Caco-2 (cell line): Measurements from ENCODE around the gene SEPTIN2. TPM values are rescaled to one million over a fixed set of nuclear protein-coding genes. Genes with fewer than 3 reads are reported as not detected.

Experiments
- BruUV-seq: library from RNA; stranded (reverse); fragments of 400-500 nt; replicated peaks from 2 replicates; lab custom pipeline; 2021; lab: Mats Ljungman, UMichigan
- CTCF ChIA-PET: fragments of 300-600 bp; sonication (Branson Sonifier 250); formaldehyde crosslinking; loops from one replicate; lab custom pipeline; 2022; ENCODE audit warnings: antibody characterized with exemption; lab: Charles Lee
- POLR2A ChIA-PET: fragments of 300-600 bp; sonication (Branson Sonifier 250); formaldehyde crosslinking; loops from one replicate; lab custom pipeline; 2022; ENCODE audit warnings: antibody characterized with exemption; lab: Charles Lee
- DNase-seq, 2 experiments: peaks; one replicate each; pipeline versions ENCODE4 v3.0.0 to v3.0.0-alpha.2; 2020 to 2022
- H3K27me3 ChIP-seq: replicated peaks from 2 replicates; pipeline ENCODE4 v1.6.0; 2011; ENCODE audit warnings: low read length; ENCODE audit not compliant: control insufficient read depth, insufficient read depth
- H3K36me3 ChIP-seq: 2 replicates; pipeline ENCODE4 v1.5.1; 2011; ENCODE audit warnings: low read length; ENCODE audit not compliant: control insufficient read depth, insufficient read depth
- H3K4me1 ChIP-seq: fragments of 250-450 bp; sonication (Bioruptor Pico); 2 replicates; pipeline ENCODE4 v1.5.1; 2020; ENCODE audit warnings: mild to moderate bottlenecking
- H3K4me3 ChIP-seq: 2 replicates; pipeline ENCODE4 v1.5.1; 2011; ENCODE audit warnings: low read depth, mild to moderate bottlenecking, control low read depth, low read length
- H3K9me3 ChIP-seq: fragments of 250-450 bp; sonication (Bioruptor Pico); 2 replicates; pipeline ENCODE4 v1.5.1; 2020; ENCODE audit warnings: mild to moderate bottlenecking, moderate library complexity
- H3K27ac Mint-ChIP-seq: one replicate; pipeline ENCODE4 v1.8.0; 2022; ENCODE audit warnings: mixed read lengths; ENCODE audit not compliant: unreplicated experiment
- H3K27me3 Mint-ChIP-seq: one replicate; pipeline ENCODE4 v1.8.0; 2022; ENCODE audit warnings: mixed read lengths; ENCODE audit not compliant: insufficient read depth, unreplicated experiment
- H3K36me3 Mint-ChIP-seq: one replicate; pipeline ENCODE4 v1.8.0; 2022; ENCODE audit warnings: mild to moderate bottlenecking, mixed read lengths; ENCODE audit not compliant: insufficient read depth, unreplicated experiment
- H3K4me1 Mint-ChIP-seq: one replicate; pipeline ENCODE4 v1.8.0; 2022; ENCODE audit warnings: low read depth, mixed read lengths; ENCODE audit not compliant: unreplicated experiment
- H3K4me3 Mint-ChIP-seq: one replicate; pipeline ENCODE4 v1.8.0; 2022; ENCODE audit warnings: mild to moderate bottlenecking, moderate library complexity, mixed read lengths; ENCODE audit not compliant: unreplicated experiment
- H3K9me3 Mint-ChIP-seq: one replicate; pipeline ENCODE4 v1.8.0; 2022; ENCODE audit warnings: mixed read lengths; ENCODE audit not compliant: unreplicated experiment
- CTCF ChIP-seq, 2 experiments: fragments of 200-600 bp in 1 of 2; IDR thresholded peaks; 1 replicate in 1 of 2; 2 replicates in 1 of 2; pipeline versions ENCODE4 v1.5.1 to v1.8.0; 2011 to 2022; ENCODE audit warnings: antibody characterized with exemption in 1 of 2, control low read depth in 1 of 2, inconsistent platforms in 1 of 2, low read depth in 1 of 2, low read length in 1 of 2, mild to moderate bottlenecking in 1 of 2, moderate library complexity in 1 of 2; ENCODE audit not compliant: insufficient read depth in 1 of 2, severe bottlenecking in 1 of 2, unreplicated experiment in 1 of 2
- intact Hi-C: fragments of 100-400 bp; cut with micrococcal nuclease; formaldehyde crosslinking; loops from one replicate; pipeline ENCODE4 v1.10.0; 2022; ENCODE audit not compliant: unreplicated experiment
- total RNA-seq: library from RNA; stranded (reverse); gene quantifications from 2 replicates; pipeline ENCODE4 v1.2.3, GENCODE V29; 2022

Gene SEPTIN2
- total RNA-seq, 1 experiment from 2014 or later = 209 TPM

GRCh38 chr2:241279413-241279812 is 36.3 kb upstream of the SEPTIN2 start:
- Mint-ChIP-seq H3K4me3 (peak overlapping the region; percentile 17), H3K9me3 (peaks cover 9% of the 10 kb centered on the region), H3K36me3 (peaks cover 13% of the 10 kb centered on the region), H3K27me3 (no peaks in the 10 kb centered on the region), H3K27ac (peak overlapping the region; percentile 76), H3K4me1 (peaks cover 35% of the 10 kb centered on the region)
- intact Hi-C loops = no loop called here
- POLR2A ChIA-PET = no interaction called here
- Histone ChIP-seq H3K36me3 (no peaks in the 10 kb centered on the region), H3K4me3 (no peak overlapping the region), H3K4me1 (peaks cover 5% of the 10 kb centered on the region; the same call in 1 of the 2 replicates), H3K27me3 (no peaks in the 10 kb centered on the region), H3K9me3 (no peaks in the 10 kb centered on the region)
- no TSS peak for BruUV-seq
- TF ChIP-seq CTCF (IDR thresholded peaks at IDR 0.05; ENCODE audit: insufficient read depth in 1 of 2, low read depth in 1 of 2, low read length in 1 of 2, severe bottlenecking in 1 of 2, unreplicated experiment in 1 of 2) = no peak
- CTCF ChIA-PET = no interaction called here
- DNase-seq = peak in 1 of 2 experiments; percentile 41

GRCh38 chr2:241279828-241280227 is 35.9 kb upstream of the SEPTIN2 start:
- peaks cover 5% of the 10 kb centered on the region; the same call in 1 of the 2 replicates for H3K4me1 ChIP-seq
- no peaks in the 10 kb centered on the region for H3K9me3 ChIP-seq
- H3K4me3 Mint-ChIP-seq = peak overlapping the region; percentile 17
- no peaks in the 10 kb centered on the region for H3K36me3 ChIP-seq
- no peak for TF ChIP-seq CTCF (IDR thresholded peaks at IDR 0.05; ENCODE audit: insufficient read depth in 1 of 2, low read depth in 1 of 2, low read length in 1 of 2, severe bottlenecking in 1 of 2, unreplicated experiment in 1 of 2)
- H3K27me3 Mint-ChIP-seq = no peaks in the 10 kb centered on the region
- H3K4me3 ChIP-seq = no peak overlapping the region
- H3K27ac Mint-ChIP-seq = peak overlapping the region; percentile 76
- no peaks in the 10 kb centered on the region for H3K27me3 ChIP-seq
- DNase-seq = no peak
- ChIA-PET CTCF (no interaction called here), POLR2A (no interaction called here)
- peaks cover 13% of the 10 kb centered on the region for H3K36me3 Mint-ChIP-seq
- H3K9me3 Mint-ChIP-seq = peaks cover 9% of the 10 kb centered on the region
- H3K4me1 Mint-ChIP-seq = peaks cover 31% of the 10 kb centered on the region
- intact Hi-C loops = no loop called here
- no TSS peak for BruUV-seq

- H3K9me3 ChIP-seq = no peaks in the 10 kb centered on the region
- H3K4me1 ChIP-seq = peaks cover 10% of the 10 kb centered on the region; the same call in 1 of the 2 replicates
- ChIA-PET POLR2A (no interaction called here), CTCF (no interaction called here)
- H3K9me3 Mint-ChIP-seq = peaks cover 9% of the 10 kb centered on the region
- no peak overlapping the region for H3K4me3 Mint-ChIP-seq
- no peaks in the 10 kb centered on the region for H3K27me3 Mint-ChIP-seq
- intact Hi-C loops = no loop called here
- no peak for TF ChIP-seq CTCF (IDR thresholded peaks at IDR 0.05; ENCODE audit: insufficient read depth in 1 of 2, low read depth in 1 of 2, low read length in 1 of 2, severe bottlenecking in 1 of 2, unreplicated experiment in 1 of 2)
- no peak overlapping the region for H3K27ac Mint-ChIP-seq
- H3K27me3 ChIP-seq = no peaks in the 10 kb centered on the region
- DNase-seq = no peak
- no TSS peak for BruUV-seq
- H3K4me1 Mint-ChIP-seq = peaks cover 27% of the 10 kb centered on the region
- no peak overlapping the region for H3K4me3 ChIP-seq
- H3K36me3 Mint-ChIP-seq = peaks cover 13% of the 10 kb centered on the region
- no peaks in the 10 kb centered on the region for H3K36me3 ChIP-seq
Measured at GRCh38 chr2:241280291-241280690, 35.4 kb upstream of the SEPTIN2 start.
